A549 (cell line): ENCODE measurements around the gene ALDH2.

ENCODE experiments used
- CHD4 ChIP-seq: fragments of 200-600 bp; sonication (generic); IDR thresholded peaks from 2 replicates; pipeline ENCODE4 v1.6.1; 2016; ENCODE audit warnings: antibody characterized with exemption, mild to moderate bottlenecking, borderline replicate concordance
- EP300 ChIP-seq, 2 experiments: fragments of >200 bp; sonication (Bioruptor Twin); formaldehyde crosslinking; IDR thresholded peaks; 2 replicates in 1 of 2; 3 replicates in 1 of 2; pipeline ENCODE4 v1.6.1; 2016 to 2017
- NPAS2 ChIP-seq: fragments of 250-450 bp; sonication (Bioruptor Pico); IDR thresholded peaks from 2 replicates; pipeline ENCODE4 v1.8.0; 2022; ENCODE audit warnings: mild to moderate bottlenecking, moderate library complexity, borderline replicate concordance
- RAD21 ChIP-seq, 2 experiments: fragments of >200 bp in 1 of 2; sonication (Bioruptor Twin) in 1 of 2; formaldehyde crosslinking in 1 of 2; IDR thresholded peaks in 1 of 2; conservative IDR thresholded peaks in 1 of 2; 2 replicates in 1 of 2; 3 replicates in 1 of 2; pipeline ENCODE4 v1.6.1; 2012 to 2018; ENCODE audit warnings: inconsistent platforms in 1 of 2
- ZFP36 ChIP-seq: fragments of 450-650 bp; IDR thresholded peaks from 2 replicates; pipeline ENCODE4 v1.6.1; 2014; ENCODE audit warnings: borderline replicate concordance; ENCODE audit not compliant: partially characterized antibody
- TF ChIP-seq, protein P1 (sequence below): fragments of >200 bp; sonication (Bioruptor Twin); formaldehyde crosslinking; IDR thresholded peaks from 3 replicates; pipeline ENCODE4 v1.5.1; 2016
- TF ChIP-seq, protein P2 (sequence below): fragments of 200-600 bp; sonication (generic); IDR thresholded peaks from 2 replicates; pipeline ENCODE4 v1.6.1; 2016; ENCODE audit warnings: antibody characterized with exemption, mild to moderate bottlenecking, moderate library complexity

DNA sequence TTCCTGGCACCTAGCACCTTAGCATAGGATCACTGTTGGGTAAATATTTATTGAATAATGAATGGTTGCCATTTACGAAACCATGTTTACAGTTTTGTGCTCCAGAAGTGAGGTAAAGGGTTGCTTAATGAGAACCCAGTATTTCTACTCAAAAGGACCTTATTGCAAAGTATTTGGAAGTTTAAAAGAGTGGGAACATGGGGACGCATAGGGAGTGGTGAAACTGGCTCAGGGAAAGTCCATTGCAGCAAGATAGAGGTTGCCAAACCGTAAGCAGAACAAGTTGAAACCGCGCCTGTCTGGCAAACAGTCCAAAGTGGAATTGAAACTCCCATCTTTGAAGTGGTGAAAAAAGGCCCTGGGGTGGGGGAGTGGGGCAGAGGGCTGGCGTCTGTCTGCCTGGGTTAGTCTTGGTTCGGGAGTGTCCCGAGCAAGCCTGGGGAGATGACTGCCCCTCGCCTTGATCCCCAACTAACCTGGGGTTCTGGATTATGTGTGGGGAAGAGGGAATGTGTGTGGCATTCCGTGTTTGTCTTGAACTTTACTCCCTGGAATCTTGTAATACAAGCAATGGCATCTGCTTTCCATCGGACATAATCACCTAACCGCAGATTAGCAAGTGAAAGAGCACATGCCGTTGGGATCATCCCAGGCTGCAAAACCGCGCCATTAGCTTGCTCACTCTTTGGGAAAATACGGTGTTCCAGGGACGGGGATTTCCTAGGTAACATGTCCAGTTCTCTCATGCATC, 7.2 kb downstream of the ALDH2 start:
- TF ChIP-seq, protein P1, sequence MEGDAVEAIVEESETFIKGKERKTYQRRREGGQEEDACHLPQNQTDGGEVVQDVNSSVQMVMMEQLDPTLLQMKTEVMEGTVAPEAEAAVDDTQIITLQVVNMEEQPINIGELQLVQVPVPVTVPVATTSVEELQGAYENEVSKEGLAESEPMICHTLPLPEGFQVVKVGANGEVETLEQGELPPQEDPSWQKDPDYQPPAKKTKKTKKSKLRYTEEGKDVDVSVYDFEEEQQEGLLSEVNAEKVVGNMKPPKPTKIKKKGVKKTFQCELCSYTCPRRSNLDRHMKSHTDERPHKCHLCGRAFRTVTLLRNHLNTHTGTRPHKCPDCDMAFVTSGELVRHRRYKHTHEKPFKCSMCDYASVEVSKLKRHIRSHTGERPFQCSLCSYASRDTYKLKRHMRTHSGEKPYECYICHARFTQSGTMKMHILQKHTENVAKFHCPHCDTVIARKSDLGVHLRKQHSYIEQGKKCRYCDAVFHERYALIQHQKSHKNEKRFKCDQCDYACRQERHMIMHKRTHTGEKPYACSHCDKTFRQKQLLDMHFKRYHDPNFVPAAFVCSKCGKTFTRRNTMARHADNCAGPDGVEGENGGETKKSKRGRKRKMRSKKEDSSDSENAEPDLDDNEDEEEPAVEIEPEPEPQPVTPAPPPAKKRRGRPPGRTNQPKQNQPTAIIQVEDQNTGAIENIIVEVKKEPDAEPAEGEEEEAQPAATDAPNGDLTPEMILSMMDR = no peak
- TF ChIP-seq RAD21 (conservative IDR thresholded peaks at IDR 0.05 in 1 of 2, IDR thresholded peaks at IDR 0.05 in 1 of 2) = no peak
- no peak for TF ChIP-seq NPAS2 (CRISPR knock-in tag)
- no peak for TF ChIP-seq ZFP36
- TF ChIP-seq, protein P2, sequence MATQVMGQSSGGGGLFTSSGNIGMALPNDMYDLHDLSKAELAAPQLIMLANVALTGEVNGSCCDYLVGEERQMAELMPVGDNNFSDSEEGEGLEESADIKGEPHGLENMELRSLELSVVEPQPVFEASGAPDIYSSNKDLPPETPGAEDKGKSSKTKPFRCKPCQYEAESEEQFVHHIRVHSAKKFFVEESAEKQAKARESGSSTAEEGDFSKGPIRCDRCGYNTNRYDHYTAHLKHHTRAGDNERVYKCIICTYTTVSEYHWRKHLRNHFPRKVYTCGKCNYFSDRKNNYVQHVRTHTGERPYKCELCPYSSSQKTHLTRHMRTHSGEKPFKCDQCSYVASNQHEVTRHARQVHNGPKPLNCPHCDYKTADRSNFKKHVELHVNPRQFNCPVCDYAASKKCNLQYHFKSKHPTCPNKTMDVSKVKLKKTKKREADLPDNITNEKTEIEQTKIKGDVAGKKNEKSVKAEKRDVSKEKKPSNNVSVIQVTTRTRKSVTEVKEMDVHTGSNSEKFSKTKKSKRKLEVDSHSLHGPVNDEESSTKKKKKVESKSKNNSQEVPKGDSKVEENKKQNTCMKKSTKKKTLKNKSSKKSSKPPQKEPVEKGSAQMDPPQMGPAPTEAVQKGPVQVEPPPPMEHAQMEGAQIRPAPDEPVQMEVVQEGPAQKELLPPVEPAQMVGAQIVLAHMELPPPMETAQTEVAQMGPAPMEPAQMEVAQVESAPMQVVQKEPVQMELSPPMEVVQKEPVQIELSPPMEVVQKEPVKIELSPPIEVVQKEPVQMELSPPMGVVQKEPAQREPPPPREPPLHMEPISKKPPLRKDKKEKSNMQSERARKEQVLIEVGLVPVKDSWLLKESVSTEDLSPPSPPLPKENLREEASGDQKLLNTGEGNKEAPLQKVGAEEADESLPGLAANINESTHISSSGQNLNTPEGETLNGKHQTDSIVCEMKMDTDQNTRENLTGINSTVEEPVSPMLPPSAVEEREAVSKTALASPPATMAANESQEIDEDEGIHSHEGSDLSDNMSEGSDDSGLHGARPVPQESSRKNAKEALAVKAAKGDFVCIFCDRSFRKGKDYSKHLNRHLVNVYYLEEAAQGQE = no peak
- no peak for TF ChIP-seq CHD4
- peak in 1 of 2 experiments; percentile 51; a peak in 1 of 5 replicates for TF ChIP-seq EP300 (IDR thresholded peaks at IDR 0.05)
